ENCODE measurements around the gene MAPK10.

DNA sequence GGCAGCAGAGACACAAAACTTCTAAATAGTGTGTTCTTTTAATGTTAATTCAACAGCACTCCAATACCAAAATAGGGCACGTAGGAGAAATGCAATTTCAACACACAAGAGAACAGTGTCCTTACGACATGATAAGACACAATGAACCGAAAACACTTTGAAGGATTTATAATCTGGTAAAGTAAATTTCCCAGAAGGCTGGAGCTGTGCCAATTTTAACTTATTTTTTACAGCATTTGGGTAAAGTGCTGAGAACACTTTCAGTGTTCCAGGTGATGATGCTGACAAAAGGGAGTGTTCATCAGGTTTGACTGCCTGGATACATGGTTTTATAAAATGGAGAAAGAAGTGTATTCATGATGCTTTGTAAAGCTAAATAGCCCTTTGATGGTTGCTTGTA is 76.5 kb downstream of the MAPK10 start:
- TF ChIP-seq EP300 (IDR thresholded peaks at IDR 0.05) (no peak), CTCF (IDR thresholded peaks at IDR 0.05) (no peak), POLR2A (IDR thresholded peaks at IDR 0.05) (no peak)
